NB4 (cell line): ENCODE data around the gene AQP3.
"Not testable (repeated sequence)": the region's sequence is repeated elsewhere in the genome, so short reads cannot be mapped to it uniquely, and the experiment has no call there.

Source experiments
- MYC ChIP-seq: IDR thresholded peaks from 2 replicates; pipeline ENCODE4 v1.6.1; 2011; ENCODE audit warnings: low read depth, low read length
- POLR2A ChIP-seq: IDR thresholded peaks from 2 replicates; pipeline ENCODE4 v1.6.1; 2011; ENCODE audit warnings: mild to moderate bottlenecking; ENCODE audit not compliant: insufficient read length; ENCODE audit errors: extremely low read depth
- TF ChIP-seq, protein P1 (sequence below): IDR thresholded peaks from one replicate; pipeline ENCODE4 v1.5.1; 2012; ENCODE audit warnings: low read depth, low read length
- TF ChIP-seq, protein P2 (sequence below): IDR thresholded peaks from 2 replicates; pipeline ENCODE4 v1.6.1; 2011; ENCODE audit warnings: low read depth, low read length

DNA sequence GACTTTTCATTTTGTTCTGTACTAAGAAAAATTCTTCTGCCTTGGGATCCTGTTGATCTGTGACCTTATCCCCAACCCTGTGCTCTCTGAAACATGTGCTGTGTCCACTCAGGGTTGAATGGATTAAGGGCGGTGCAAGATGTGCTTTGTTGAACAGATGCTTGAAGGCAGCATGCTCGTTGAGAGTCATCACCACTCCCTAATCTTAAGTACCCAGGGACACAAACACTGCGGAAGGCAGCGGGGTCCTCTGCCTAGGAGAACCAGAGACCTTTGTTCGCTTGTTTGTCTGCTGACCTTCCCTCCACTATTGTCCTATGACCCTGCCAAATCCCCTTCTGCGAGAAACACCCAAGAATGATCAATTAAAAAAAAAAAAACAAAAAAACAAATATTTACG is 23.4 kb downstream of the AQP3 start:
- TF ChIP-seq, protein P1, sequence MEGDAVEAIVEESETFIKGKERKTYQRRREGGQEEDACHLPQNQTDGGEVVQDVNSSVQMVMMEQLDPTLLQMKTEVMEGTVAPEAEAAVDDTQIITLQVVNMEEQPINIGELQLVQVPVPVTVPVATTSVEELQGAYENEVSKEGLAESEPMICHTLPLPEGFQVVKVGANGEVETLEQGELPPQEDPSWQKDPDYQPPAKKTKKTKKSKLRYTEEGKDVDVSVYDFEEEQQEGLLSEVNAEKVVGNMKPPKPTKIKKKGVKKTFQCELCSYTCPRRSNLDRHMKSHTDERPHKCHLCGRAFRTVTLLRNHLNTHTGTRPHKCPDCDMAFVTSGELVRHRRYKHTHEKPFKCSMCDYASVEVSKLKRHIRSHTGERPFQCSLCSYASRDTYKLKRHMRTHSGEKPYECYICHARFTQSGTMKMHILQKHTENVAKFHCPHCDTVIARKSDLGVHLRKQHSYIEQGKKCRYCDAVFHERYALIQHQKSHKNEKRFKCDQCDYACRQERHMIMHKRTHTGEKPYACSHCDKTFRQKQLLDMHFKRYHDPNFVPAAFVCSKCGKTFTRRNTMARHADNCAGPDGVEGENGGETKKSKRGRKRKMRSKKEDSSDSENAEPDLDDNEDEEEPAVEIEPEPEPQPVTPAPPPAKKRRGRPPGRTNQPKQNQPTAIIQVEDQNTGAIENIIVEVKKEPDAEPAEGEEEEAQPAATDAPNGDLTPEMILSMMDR, result not testable (repeated sequence)
- not testable (repeated sequence) for TF ChIP-seq POLR2A, MYC
- TF ChIP-seq, protein P2, sequence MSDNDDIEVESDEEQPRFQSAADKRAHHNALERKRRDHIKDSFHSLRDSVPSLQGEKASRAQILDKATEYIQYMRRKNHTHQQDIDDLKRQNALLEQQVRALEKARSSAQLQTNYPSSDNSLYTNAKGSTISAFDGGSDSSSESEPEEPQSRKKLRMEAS, result not testable (repeated sequence)
